GM23338 (cell line): Measurements from ENCODE around the gene BCAP31.
"Not testable (repeated sequence)": the region's sequence is repeated elsewhere in the genome, so short reads cannot be mapped to it uniquely, and the experiment has no call there.

ENCODE experiments used
- EZH2 ChIP-seq: fragments of 200-600 bp; sonication (generic); IDR thresholded peaks from one replicate; pipeline ENCODE4 v1.8.0; 2017; ENCODE audit warnings: antibody characterized with exemption, mild to moderate bottlenecking, low read depth; ENCODE audit not compliant: unreplicated experiment
- EZH2phosphoT487 ChIP-seq: fragments of 200-600 bp; sonication (generic); IDR thresholded peaks from one replicate; pipeline ENCODE4 v1.8.1; 2018; ENCODE audit warnings: antibody characterized with exemption; ENCODE audit not compliant: unreplicated experiment
- POLR2AphosphoS5 ChIP-seq: IDR thresholded peaks from 2 replicates; pipeline ENCODE4 v1.6.1; 2016; ENCODE audit warnings: antibody characterized with exemption, low read depth
- TF ChIP-seq, protein P1 (sequence below), 2 experiments: fragments of 200-600 bp in 1 of 2; sonication (generic) in 1 of 2; conservative IDR thresholded peaks; 2 replicates each; pipeline versions ENCODE4 v1.5.1 to v1.6.1; 2016 to 2017; ENCODE audit warnings: antibody characterized with exemption in 2 of 2, low read depth in 2 of 2, mild to moderate bottlenecking in 2 of 2, moderate library complexity in 1 of 2

DNA sequence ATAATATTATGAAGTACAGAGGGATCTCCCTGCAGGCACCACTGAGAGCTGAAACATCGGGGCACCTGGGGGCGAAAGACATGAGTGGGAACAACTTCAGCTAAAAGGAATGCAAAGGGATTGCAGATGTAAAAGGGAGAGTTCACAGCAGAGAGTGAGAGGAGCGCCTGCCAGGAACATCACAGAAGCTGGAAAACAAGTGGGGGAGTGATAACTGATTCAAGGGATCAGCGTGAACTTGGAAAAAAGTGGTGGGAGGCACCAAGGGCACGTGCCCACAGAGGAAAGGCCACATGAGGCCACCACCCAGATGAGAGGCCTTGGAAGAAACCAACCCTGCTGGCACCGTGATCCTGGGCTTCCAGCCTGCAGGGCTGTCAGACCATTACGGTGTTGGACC, 24.8 kb upstream of the BCAP31 start:
- TF ChIP-seq EZH2phosphoT487, POLR2AphosphoS5, EZH2: not testable (repeated sequence)
- TF ChIP-seq, protein P1, sequence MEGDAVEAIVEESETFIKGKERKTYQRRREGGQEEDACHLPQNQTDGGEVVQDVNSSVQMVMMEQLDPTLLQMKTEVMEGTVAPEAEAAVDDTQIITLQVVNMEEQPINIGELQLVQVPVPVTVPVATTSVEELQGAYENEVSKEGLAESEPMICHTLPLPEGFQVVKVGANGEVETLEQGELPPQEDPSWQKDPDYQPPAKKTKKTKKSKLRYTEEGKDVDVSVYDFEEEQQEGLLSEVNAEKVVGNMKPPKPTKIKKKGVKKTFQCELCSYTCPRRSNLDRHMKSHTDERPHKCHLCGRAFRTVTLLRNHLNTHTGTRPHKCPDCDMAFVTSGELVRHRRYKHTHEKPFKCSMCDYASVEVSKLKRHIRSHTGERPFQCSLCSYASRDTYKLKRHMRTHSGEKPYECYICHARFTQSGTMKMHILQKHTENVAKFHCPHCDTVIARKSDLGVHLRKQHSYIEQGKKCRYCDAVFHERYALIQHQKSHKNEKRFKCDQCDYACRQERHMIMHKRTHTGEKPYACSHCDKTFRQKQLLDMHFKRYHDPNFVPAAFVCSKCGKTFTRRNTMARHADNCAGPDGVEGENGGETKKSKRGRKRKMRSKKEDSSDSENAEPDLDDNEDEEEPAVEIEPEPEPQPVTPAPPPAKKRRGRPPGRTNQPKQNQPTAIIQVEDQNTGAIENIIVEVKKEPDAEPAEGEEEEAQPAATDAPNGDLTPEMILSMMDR (conservative IDR thresholded peaks at IDR 0.05; ENCODE audit: low read depth in 2 of 2) = not testable (repeated sequence)
